Esophagus muscularis mucosa (tissue), 4 donors: ENCODE results near the gene LMNTD2. TPM values are rescaled to one million over a fixed set of nuclear protein-coding genes. Genes with fewer than 3 reads are reported as not detected.

Experiments used
- DNase-seq: peaks from one replicate; pipeline ENCODE4 v3.0.0-alpha.2; 2017; ENCODE audit errors: extremely low spot score
- H3K27ac ChIP-seq, 4 donors: fragments of 200-600 bp; sonication (generic); replicated peaks in 1 of 4; 1 replicate in 3 of 4; 2 replicates in 1 of 4; pipeline ENCODE4 v1.5.1; 2016 to 2019; ENCODE audit warnings: mild to moderate bottlenecking in 1 of 4
- H3K27me3 ChIP-seq, 4 donors: fragments of 200-600 bp; sonication (generic); one replicate each; pipeline versions ENCODE4 v1.5.1 to v1.6.0; 2016 to 2019
- H3K36me3 ChIP-seq, 4 donors: fragments of 200-600 bp; sonication (generic); one replicate each; pipeline ENCODE4 v1.5.1; 2016 to 2019
- H3K4me1 ChIP-seq, 4 donors: fragments of 200-600 bp; sonication (generic); one replicate each; pipeline ENCODE4 v1.5.1; 2016 to 2019
- H3K4me3 ChIP-seq, 4 donors: fragments of 200-600 bp; sonication (generic); 1 replicate in 2 of 4; 2 replicates in 2 of 4; pipeline ENCODE4 v1.5.1; 2016 to 2019; ENCODE audit warnings: mild to moderate bottlenecking in 4 of 4, moderate library complexity in 1 of 4
- H3K9me3 ChIP-seq, 4 donors: fragments of 200-600 bp; sonication (generic); 1 replicate in 3 of 4; 2 replicates in 1 of 4; pipeline ENCODE4 v1.5.1; 2016 to 2019
- CTCF ChIP-seq, 3 experiments: fragments of 200-600 bp in 2 of 3; fragments of 450-650 bp in 1 of 3; sonication (generic) in 2 of 3; IDR thresholded peaks; one replicate each; pipeline ENCODE4 v1.5.1; 2017 to 2019; ENCODE audit warnings: antibody characterized with exemption in 3 of 3, mild to moderate bottlenecking in 2 of 3, moderate library complexity in 1 of 3
- EP300 ChIP-seq: sonication (generic); formaldehyde crosslinking; IDR thresholded peaks from one replicate; pipeline ENCODE4 v1.6.1; 2017; ENCODE audit warnings: antibody characterized with exemption
- POLR2A ChIP-seq: fragments of 450-650 bp; IDR thresholded peaks from one replicate; pipeline ENCODE4 v1.6.1; 2017; ENCODE audit warnings: antibody characterized with exemption, moderate library complexity, mild to moderate bottlenecking, low read depth
- POLR2AphosphoS5 ChIP-seq, 2 donors: sonication (generic); formaldehyde crosslinking; IDR thresholded peaks; one replicate each; pipeline ENCODE4 v1.6.1; 2017; ENCODE audit warnings: antibody characterized with exemption in 2 of 2
- WGBS: methylation state at CpG from one replicate; pipeline ENCODE4 v1.1.5; 2018; 5-methylcytosine and 5-hydroxymethylcytosine counted together
- intact Hi-C: fragments of 100-400 bp; cut with DNase I; formaldehyde crosslinking; loops from one replicate; pipeline ENCODE4 v1.15.1; 2023
- total RNA-seq, 4 donors: library from RNA; depleted of rRNA; stranded (reverse); fragments of >200 nt; gene quantifications; one replicate each; pipeline versions ENCODE4 v1.1.0 to v1.2.1, GENCODE V29; 2016

Gene LMNTD2
- total RNA-seq, 4 donors from 2014 or later, result 0.52 to 3.1 (median 1.7) TPM

GRCh38 chr11:554428-555226 is 5.9 kb downstream of the LMNTD2 start:
- H3K27ac ChIP-seq, result no peak overlapping the region
- WGBS, result 15% methylated on average over 23 of the region's 60 CpGs
- intact Hi-C loops, result loop anchor here (1.0 kb wide), 1 partner anchor 173 kb away; no protein-coding TSS in a partner anchor
- peaks cover 19 to 100% (median 50%) of the 10 kb centered on the region in 4 donors for H3K27me3 ChIP-seq
- no peak for DNase-seq
- H3K4me1 ChIP-seq, result peaks cover 17 to 25% (median 23%) of the 10 kb centered on the region in 4 donors
- no peaks in the 10 kb centered on the region for H3K9me3 ChIP-seq
- peak overlapping the region; percentile 34 to 52 (median 39) for H3K4me3 ChIP-seq
- no peaks in the 10 kb centered on the region for H3K36me3 ChIP-seq
- TF ChIP-seq POLR2A (no peak), POLR2AphosphoS5 (IDR thresholded peaks at IDR 0.05) (peak in 1 of 2 donors; percentile 40), EP300 (no peak), CTCF (IDR thresholded peaks at IDR 0.05) (peak; percentile 53 to 69 (median 60))

DNA sequence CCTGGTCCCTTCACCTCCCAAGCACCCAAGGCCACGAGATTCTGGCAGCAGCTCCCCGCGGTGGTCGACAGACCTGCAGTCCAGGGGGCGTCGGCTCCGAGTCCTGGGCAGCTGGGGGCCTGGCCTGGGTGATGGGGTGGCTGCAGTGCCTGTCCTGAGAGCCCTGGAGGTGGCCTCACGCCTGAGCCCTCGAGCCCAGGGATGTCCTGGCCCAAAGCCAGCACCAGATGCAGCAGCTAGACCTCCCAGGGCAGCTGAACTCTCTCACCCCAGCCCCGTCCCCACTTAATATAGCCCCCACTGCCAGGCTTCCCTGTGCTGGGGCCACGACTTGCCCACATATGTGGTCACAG is 6.6 kb downstream of the LMNTD2 start:
- peaks cover 19 to 99% (median 50%) of the 10 kb centered on the region in 4 donors for H3K27me3 ChIP-seq
- 79% methylated on average over 2 of the region's 11 CpGs for WGBS

GRCh38 chr11:553083-553987 is 7.2 kb downstream of the LMNTD2 start:
- TF ChIP-seq CTCF (IDR thresholded peaks at IDR 0.05) (no peak), EP300 (no peak), POLR2AphosphoS5 (IDR thresholded peaks at IDR 0.05) (no peak), POLR2A (no peak)
- no peak for DNase-seq
- Histone ChIP-seq H3K4me3 (no peak overlapping the region), H3K9me3 (no peaks in the 10 kb centered on the region), H3K36me3 (no peaks in the 10 kb centered on the region), H3K27me3 (peaks cover 19 to 94% (median 50%) of the 10 kb centered on the region in 4 donors), H3K27ac (no peak overlapping the region), H3K4me1 (peaks cover 17 to 25% (median 23%) of the 10 kb centered on the region in 4 donors)
- 78% methylated on average over 12 of the region's 27 CpGs for WGBS
- intact Hi-C loops, result no loop called here

More for the DNA sequence above, 6.6 kb downstream of the LMNTD2 start:
- TF ChIP-seq EP300 (no peak), POLR2AphosphoS5 (IDR thresholded peaks at IDR 0.05) (no peak), CTCF (IDR thresholded peaks at IDR 0.05) (no peak), POLR2A (no peak)
- no peak overlapping the region for H3K27ac ChIP-seq
- H3K4me3 ChIP-seq, result no peak overlapping the region
- H3K4me1 ChIP-seq, result peaks cover 17 to 25% (median 23%) of the 10 kb centered on the region in 4 donors
- no peaks in the 10 kb centered on the region for H3K9me3 ChIP-seq
- no peak for DNase-seq
- H3K36me3 ChIP-seq, result no peaks in the 10 kb centered on the region
- intact Hi-C loops, result no loop called here

DNA sequence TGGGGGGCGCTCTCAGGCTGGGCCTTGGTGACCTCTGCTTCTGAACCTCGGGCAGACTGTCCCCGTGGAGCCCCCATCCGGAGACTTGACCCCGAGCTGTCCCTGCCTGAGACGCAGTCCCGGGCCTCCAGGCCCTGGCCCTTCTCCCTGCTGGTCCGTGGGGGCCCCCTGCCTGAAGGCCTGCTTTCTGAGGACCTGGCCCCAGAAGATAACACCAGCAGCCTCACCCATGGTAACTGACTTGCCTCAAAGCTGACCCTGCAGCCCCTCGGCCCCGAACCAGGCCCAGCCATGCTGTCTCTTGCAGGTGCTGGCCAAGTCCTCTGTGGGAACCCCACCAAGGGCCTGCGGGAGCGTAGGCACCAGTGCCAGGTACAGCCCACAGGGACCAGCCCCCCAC is 8.9 kb downstream of the LMNTD2 start:
- Histone ChIP-seq H3K4me3 (no peak overlapping the region), H3K9me3 (no peaks in the 10 kb centered on the region), H3K27ac (no peak overlapping the region), H3K27me3 (peaks cover 19 to 77% (median 42%) of the 10 kb centered on the region in 4 donors), H3K36me3 (no peaks in the 10 kb centered on the region), H3K4me1 (peaks cover 17 to 25% (median 23%) of the 10 kb centered on the region in 4 donors)
- TF ChIP-seq POLR2AphosphoS5 (IDR thresholded peaks at IDR 0.05) (no peak), EP300 (no peak), POLR2A (no peak), CTCF (IDR thresholded peaks at IDR 0.05) (no peak)
- intact Hi-C loops, result no loop called here
- DNase-seq, result no peak
- 74% methylated on average over 6 of the region's 12 CpGs for WGBS
